GM13976 (cell line): Measurements from ENCODE around the gene TRIM60.
"Not testable (repeated sequence)": the region's sequence is repeated elsewhere in the genome, so short reads cannot be mapped to it uniquely, and the experiment has no call there.

Source experiments
- DNase-seq: peaks from one replicate; pipeline ENCODE4 v3.0.0; 2012; ENCODE audit warnings: low spot score
- in situ Hi-C: fragments of 300-500 bp; cut with MboI; formaldehyde crosslinking; loops from one replicate; pipeline ENCODE4 v1.12.0; 2022; ENCODE audit warnings: low sequenced_read_pairs, mixed read lengths, inconsistent platforms; ENCODE audit not compliant: unreplicated experiment
- TF ChIP-seq, protein P1 (sequence below): IDR thresholded peaks from 2 replicates; pipeline ENCODE4 v1.5.1; 2012; ENCODE audit warnings: borderline replicate concordance, mild to moderate bottlenecking; ENCODE audit not compliant: insufficient read depth; ENCODE audit errors: extremely low read depth, missing control alignments, control extremely low read depth

TRIM60 gene

GRCh38 chr4:165077034-165077578 is 45.3 kb downstream of the TRIM60 start:
- TF ChIP-seq, protein P1, sequence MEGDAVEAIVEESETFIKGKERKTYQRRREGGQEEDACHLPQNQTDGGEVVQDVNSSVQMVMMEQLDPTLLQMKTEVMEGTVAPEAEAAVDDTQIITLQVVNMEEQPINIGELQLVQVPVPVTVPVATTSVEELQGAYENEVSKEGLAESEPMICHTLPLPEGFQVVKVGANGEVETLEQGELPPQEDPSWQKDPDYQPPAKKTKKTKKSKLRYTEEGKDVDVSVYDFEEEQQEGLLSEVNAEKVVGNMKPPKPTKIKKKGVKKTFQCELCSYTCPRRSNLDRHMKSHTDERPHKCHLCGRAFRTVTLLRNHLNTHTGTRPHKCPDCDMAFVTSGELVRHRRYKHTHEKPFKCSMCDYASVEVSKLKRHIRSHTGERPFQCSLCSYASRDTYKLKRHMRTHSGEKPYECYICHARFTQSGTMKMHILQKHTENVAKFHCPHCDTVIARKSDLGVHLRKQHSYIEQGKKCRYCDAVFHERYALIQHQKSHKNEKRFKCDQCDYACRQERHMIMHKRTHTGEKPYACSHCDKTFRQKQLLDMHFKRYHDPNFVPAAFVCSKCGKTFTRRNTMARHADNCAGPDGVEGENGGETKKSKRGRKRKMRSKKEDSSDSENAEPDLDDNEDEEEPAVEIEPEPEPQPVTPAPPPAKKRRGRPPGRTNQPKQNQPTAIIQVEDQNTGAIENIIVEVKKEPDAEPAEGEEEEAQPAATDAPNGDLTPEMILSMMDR = no peak
- in situ Hi-C loops = no loop called here
- no peak for DNase-seq

DNA sequence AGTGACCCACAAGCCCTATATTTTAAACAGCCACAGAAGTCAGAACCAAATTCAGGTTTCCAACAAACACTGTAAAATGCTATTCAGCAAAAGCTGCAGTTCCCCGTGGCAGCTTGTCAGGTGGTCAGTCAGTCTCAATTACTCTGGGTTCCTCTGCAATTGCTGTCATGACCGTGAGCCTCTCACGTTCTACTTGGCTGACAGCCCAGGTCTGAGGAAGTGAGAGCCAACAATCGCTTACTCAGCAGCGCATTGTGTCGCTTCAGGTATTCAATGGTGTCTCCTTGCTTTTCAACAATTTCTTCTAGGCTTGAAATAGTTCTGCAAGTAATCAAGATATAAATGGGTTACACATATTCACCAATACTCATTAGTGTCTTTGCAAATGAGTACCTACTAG is 47.7 kb downstream of the TRIM60 start:
- no peak for DNase-seq

DNA sequence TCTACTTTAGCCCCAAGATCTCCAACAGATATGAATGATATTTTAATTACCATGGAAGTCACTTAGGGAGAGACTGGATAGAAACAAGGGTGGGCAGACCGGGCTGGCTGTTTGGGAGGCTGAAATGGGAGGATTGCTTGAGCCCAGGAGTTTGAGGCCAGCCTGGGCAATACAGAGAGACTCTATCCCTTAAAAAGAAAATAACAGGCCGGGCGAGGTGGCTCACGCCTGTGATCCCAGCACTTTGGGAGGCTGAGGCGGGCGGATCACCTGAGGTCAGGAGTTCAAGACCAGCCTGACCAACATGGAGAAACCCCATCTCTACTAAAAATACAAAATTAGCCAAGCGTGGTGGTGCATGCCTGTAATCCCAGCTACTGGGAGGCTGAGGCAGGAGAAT is 53.0 kb downstream of the TRIM60 start:
- in situ Hi-C loops, DNase-seq: not testable (repeated sequence)

More for the DNA sequence above, 47.7 kb downstream of the TRIM60 start:
- in situ Hi-C loops = no loop called here
- TF ChIP-seq, protein P1 = no peak

GRCh38 chr4:165085946-165086345 is 54.1 kb downstream of the TRIM60 start:
- TF ChIP-seq, protein P1 = no peak
- no peak for DNase-seq
- in situ Hi-C loops = no loop called here

DNA sequence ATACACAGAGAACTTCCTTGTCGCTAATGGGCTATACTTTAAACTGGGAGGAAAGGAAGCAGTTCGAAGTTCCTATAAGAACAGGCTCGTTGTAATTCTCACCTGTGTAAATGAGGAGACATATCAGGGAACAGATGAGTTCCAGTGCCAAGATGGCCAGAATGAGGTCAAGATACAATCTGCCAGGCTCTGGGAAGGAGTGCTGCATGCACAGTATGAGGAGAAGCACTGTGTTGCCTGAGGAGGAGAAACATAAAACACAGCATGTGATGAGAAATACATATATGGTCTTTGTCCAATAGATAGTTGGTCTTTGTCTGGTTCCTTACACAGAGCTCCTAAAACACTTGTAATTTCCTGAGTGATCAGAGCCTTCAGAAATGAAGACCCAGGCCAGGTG is 56.6 kb downstream of the TRIM60 start:
- no peak for DNase-seq
- TF ChIP-seq, protein P1 = no peak
- in situ Hi-C loops = no loop called here
